Fibroblast of the aortic adventitia (primary cell): Measurements from ENCODE around the gene MAST2. TPM values are rescaled to one million over a fixed set of nuclear protein-coding genes. Genes with fewer than 3 reads are reported as not detected.

Experiments used
- DNase-seq: peaks from one replicate; pipeline ENCODE4 v3.0.0-alpha.2; 2010; ENCODE audit warnings: low read depth
- H3K4me3 ChIP-seq: 2 replicates; pipeline ENCODE4 v1.5.1; 2011; ENCODE audit warnings: low read depth, mild to moderate bottlenecking, control low read depth, low read length, moderate library complexity
- CTCF ChIP-seq: IDR thresholded peaks from 2 replicates; pipeline ENCODE4 v1.5.1; 2011; ENCODE audit warnings: mild to moderate bottlenecking, low read length, control low read depth, inconsistent platforms; ENCODE audit not compliant: insufficient read depth
- total RNA-seq: library from RNA; depleted of rRNA; stranded (reverse); fragments of >200 nt; gene quantifications from 2 replicates; pipeline ENCODE4 v1.2.3, GENCODE V29; 2012; ENCODE audit warnings: low replicate concordance

MAST2 gene
- total RNA-seq, 1 donor, result 28.3 TPM

GRCh38 chr1:45911634-45912033 lies 108.2 kb downstream of the MAST2 start:
- no peak for TF ChIP-seq CTCF
- DNase-seq, result no peak
- H3K4me3 ChIP-seq, result no peak overlapping the region

- peak; percentile 95 for DNase-seq
- TF ChIP-seq CTCF, result no peak
- H3K4me3 ChIP-seq, result peak overlapping the region; percentile 34
These were observed 109.8 kb downstream of the MAST2 start for GRCh38 chr1:45913183-45913683.

GRCh38 chr1:45913731-45914501 lies 110.5 kb downstream of the MAST2 start:
- H3K4me3 ChIP-seq, result peak overlapping the region; percentile 3
- peak; percentile 22 for DNase-seq

GRCh38 chr1:45914836-45915235 lies 111.4 kb downstream of the MAST2 start:
- H3K4me3 ChIP-seq, result no peak overlapping the region
- no peak for TF ChIP-seq CTCF
- DNase-seq, result no peak

More at GRCh38 chr1:45913731-45914501, 110.5 kb downstream of the MAST2 start:
- TF ChIP-seq CTCF, result no peak

GRCh38 chr1:45922374-45922773 lies 119.0 kb downstream of the MAST2 start:
- no peak for DNase-seq
- H3K4me3 ChIP-seq, result no peak overlapping the region
- no peak for TF ChIP-seq CTCF

- no peak for TF ChIP-seq CTCF
- DNase-seq, result no peak
- H3K4me3 ChIP-seq, result no peak overlapping the region
These were observed 119.4 kb downstream of the MAST2 start for GRCh38 chr1:45922813-45923212.
